Measurements from ENCODE around the gene RPS18.

GRCh38 chr6:33272275-33273128 is 627 bp downstream of the RPS18 start:
- TF ChIP-seq CTCF (IDR thresholded peaks at IDR 0.05; ENCODE audit: low read depth, low read length, missing input control) (no peak), RXRA (IDR thresholded peaks at IDR 0.05) (no peak), RAD21 (IDR thresholded peaks at IDR 0.05) (no peak), TAF1 (conservative IDR thresholded peaks at IDR 0.05) (no peak), GABPA (IDR thresholded peaks at IDR 0.05 in 1 of 2, conservative IDR thresholded peaks at IDR 0.05 in 1 of 2) (no peak), NR2F2 (IDR thresholded peaks at IDR 0.05) (no peak), FOXA1 (IDR thresholded peaks at IDR 0.05) (no peak), SP1 (IDR thresholded peaks at IDR 0.05) (no peak), ATF3 (IDR thresholded peaks at IDR 0.05) (no peak)
- TF ChIP-seq, protein P1, sequence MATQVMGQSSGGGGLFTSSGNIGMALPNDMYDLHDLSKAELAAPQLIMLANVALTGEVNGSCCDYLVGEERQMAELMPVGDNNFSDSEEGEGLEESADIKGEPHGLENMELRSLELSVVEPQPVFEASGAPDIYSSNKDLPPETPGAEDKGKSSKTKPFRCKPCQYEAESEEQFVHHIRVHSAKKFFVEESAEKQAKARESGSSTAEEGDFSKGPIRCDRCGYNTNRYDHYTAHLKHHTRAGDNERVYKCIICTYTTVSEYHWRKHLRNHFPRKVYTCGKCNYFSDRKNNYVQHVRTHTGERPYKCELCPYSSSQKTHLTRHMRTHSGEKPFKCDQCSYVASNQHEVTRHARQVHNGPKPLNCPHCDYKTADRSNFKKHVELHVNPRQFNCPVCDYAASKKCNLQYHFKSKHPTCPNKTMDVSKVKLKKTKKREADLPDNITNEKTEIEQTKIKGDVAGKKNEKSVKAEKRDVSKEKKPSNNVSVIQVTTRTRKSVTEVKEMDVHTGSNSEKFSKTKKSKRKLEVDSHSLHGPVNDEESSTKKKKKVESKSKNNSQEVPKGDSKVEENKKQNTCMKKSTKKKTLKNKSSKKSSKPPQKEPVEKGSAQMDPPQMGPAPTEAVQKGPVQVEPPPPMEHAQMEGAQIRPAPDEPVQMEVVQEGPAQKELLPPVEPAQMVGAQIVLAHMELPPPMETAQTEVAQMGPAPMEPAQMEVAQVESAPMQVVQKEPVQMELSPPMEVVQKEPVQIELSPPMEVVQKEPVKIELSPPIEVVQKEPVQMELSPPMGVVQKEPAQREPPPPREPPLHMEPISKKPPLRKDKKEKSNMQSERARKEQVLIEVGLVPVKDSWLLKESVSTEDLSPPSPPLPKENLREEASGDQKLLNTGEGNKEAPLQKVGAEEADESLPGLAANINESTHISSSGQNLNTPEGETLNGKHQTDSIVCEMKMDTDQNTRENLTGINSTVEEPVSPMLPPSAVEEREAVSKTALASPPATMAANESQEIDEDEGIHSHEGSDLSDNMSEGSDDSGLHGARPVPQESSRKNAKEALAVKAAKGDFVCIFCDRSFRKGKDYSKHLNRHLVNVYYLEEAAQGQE (IDR thresholded peaks at IDR 0.05): no peak
- TF ChIP-seq, protein P2, sequence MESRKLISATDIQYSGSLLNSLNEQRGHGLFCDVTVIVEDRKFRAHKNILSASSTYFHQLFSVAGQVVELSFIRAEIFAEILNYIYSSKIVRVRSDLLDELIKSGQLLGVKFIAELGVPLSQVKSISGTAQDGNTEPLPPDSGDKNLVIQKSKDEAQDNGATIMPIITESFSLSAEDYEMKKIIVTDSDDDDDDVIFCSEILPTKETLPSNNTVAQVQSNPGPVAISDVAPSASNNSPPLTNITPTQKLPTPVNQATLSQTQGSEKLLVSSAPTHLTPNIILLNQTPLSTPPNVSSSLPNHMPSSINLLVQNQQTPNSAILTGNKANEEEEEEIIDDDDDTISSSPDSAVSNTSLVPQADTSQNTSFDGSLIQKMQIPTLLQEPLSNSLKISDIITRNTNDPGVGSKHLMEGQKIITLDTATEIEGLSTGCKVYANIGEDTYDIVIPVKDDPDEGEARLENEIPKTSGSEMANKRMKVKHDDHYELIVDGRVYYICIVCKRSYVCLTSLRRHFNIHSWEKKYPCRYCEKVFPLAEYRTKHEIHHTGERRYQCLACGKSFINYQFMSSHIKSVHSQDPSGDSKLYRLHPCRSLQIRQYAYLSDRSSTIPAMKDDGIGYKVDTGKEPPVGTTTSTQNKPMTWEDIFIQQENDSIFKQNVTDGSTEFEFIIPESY (IDR thresholded peaks at IDR 0.05): no peak
- TF ChIP-seq, protein P3, sequence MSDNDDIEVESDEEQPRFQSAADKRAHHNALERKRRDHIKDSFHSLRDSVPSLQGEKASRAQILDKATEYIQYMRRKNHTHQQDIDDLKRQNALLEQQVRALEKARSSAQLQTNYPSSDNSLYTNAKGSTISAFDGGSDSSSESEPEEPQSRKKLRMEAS (IDR thresholded peaks at IDR 0.05): no peak
